SJSA1 (cell line): Measurements from ENCODE around the gene SLC2A6. TPM values are rescaled to one million over a fixed set of nuclear protein-coding genes. Genes with fewer than 3 reads are reported as not detected.

Source experiments
- DNase-seq, 2 experiments: peaks; one replicate each; pipeline ENCODE4 v3.0.0-alpha.2; 2015 to 2020; ENCODE audit warnings: low spot score in 2 of 2, low read depth in 1 of 2
- H3K27ac ChIP-seq: fragments of 250-450 bp; sonication (Bioruptor Pico); 2 replicates; pipeline ENCODE4 v1.5.1; 2020; ENCODE audit warnings: mild to moderate bottlenecking, moderate library complexity
- H3K27me3 ChIP-seq: fragments of 250-450 bp; sonication (Bioruptor Pico); replicated peaks from 2 replicates; pipeline ENCODE4 v1.5.1; 2020; ENCODE audit warnings: mild to moderate bottlenecking, moderate library complexity
- H3K36me3 ChIP-seq: fragments of 250-450 bp; sonication (Bioruptor Pico); 2 replicates; pipeline ENCODE4 v1.5.1; 2020; ENCODE audit warnings: mild to moderate bottlenecking
- H3K4me1 ChIP-seq: fragments of 250-450 bp; sonication (Bioruptor Pico); replicated peaks from 2 replicates; pipeline ENCODE4 v1.6.1; 2021; ENCODE audit warnings: mild to moderate bottlenecking
- H3K4me3 ChIP-seq: fragments of 250-450 bp; sonication (Bioruptor Pico); 2 replicates; pipeline ENCODE4 v1.5.1; 2020; ENCODE audit warnings: mild to moderate bottlenecking
- H3K9me3 ChIP-seq: fragments of 250-450 bp; sonication (Bioruptor Pico); replicated peaks from 2 replicates; pipeline ENCODE4 v1.5.1; 2020; ENCODE audit warnings: mild to moderate bottlenecking
- total RNA-seq: library from RNA; depleted of rRNA; stranded (reverse); fragments of >200 nt; shearing (Covaris generic); gene quantifications from 2 replicates; pipeline ENCODE4 v1.2.3, GENCODE V29; 2014

SLC2A6 gene
- total RNA-seq, 1 experiment from 2014 or later = 22.6 TPM

DNA sequence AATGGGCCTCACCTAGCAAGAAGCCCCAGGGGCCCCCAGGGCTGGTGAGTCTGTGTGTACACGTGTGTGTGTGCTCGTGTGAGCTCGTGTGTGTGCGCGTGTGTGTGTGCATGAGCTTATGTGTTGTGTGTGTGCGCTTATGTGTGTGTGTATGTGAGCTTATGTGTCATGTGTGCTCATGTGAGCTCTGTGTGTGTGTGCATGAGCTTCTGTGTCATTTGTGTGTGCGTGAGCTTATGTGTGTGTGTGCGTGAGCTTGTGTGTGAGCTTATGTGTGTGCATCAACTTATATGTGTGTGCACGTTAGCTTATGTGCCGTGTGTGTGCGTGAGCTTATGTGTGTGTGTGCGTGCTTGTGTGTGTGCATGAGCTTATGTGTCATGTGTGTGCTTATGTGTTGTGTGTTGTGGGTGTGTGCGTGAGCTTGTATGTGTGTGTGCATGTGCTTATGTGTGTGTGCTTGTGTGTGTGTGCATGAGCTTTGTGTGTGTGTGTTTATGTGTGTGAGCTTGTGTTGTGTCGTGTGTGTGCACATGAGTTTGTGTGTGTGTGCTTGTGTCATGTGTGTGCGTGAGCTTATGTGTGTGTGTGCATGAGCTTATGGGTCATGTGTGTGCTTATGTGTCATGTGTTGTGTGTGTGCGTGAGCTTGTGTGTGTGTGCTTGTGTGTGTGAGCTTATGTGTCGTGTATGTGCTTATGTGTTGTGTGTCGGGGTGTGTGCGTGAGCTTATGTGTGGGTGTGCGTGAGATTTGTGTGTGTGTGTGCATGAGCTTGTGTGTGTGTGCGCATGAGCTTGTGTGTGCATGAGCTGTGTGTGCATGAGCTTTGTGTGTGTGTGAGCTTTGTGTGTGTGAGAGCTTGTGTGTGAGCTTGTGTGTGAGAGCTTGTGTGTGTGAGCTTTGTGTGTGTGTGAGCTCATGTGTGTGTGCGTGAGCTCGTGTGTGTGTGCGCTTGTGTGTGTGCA is 16.7 kb upstream of the SLC2A6 start:
- Histone ChIP-seq H3K9me3 (no peaks in the 10 kb centered on the region), H3K4me3 (no peak overlapping the region), H3K36me3 (no peaks in the 10 kb centered on the region), H3K4me1 (peaks cover 26% of the 10 kb centered on the region), H3K27ac (no peak overlapping the region), H3K27me3 (no peaks in the 10 kb centered on the region; the same call in 1 of the 2 replicates)
- no peak for DNase-seq

DNA sequence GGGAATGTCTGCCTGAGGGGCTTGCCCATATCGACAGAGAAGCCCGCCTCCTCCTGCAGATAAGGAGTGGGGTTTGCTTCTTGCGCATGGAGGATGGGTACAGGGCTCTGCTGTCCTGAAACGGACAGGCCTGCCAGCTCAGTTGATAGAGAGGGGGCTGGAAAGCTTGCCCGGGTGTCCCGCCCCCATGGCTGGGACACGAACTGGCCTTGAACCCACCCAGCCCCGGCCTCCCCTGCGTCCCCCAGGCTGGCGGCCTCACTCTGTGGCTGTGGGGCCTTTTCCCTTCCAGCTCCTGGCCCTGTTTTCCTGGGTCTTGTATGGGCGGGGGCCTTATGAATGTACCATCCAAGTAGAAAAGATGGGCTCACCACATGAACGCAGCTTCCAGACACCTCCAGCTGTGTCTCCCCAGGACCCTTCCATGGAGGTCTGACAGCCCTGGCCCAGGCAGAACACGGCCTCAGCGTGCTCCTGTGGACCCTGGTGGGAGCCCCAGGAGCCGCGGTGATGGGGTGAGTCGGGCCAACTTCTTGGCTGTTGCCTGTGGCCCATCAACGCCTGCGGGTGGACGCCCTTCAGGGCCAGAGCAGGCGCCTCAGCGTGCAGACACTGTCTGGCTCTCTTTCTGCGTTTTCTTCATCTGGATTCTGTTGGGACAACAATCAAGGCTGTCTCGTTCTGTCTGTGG is 15.9 kb upstream of the SLC2A6 start:
- no peaks in the 10 kb centered on the region for H3K9me3 ChIP-seq
- DNase-seq = no peak
- H3K27me3 ChIP-seq = no peaks in the 10 kb centered on the region; the same call in 1 of the 2 replicates
- no peaks in the 10 kb centered on the region for H3K36me3 ChIP-seq
- H3K27ac ChIP-seq = no peak overlapping the region
- H3K4me1 ChIP-seq = peaks cover 32% of the 10 kb centered on the region
- no peak overlapping the region for H3K4me3 ChIP-seq

- no peak overlapping the region for H3K27ac ChIP-seq
- no peaks in the 10 kb centered on the region for H3K36me3 ChIP-seq
- no peaks in the 10 kb centered on the region for H3K9me3 ChIP-seq
- H3K4me1 ChIP-seq = peaks cover 40% of the 10 kb centered on the region
- H3K4me3 ChIP-seq = no peak overlapping the region
- no peaks in the 10 kb centered on the region for H3K27me3 ChIP-seq
- DNase-seq = no peak
These were observed 15.1 kb upstream of the SLC2A6 start for GRCh38 chr9:133493845-133494540.

GRCh38 chr9:133493428-133493827 is 14.5 kb upstream of the SLC2A6 start:
- Histone ChIP-seq H3K4me3 (no peak overlapping the region), H3K4me1 (peaks cover 46% of the 10 kb centered on the region), H3K36me3 (no peaks in the 10 kb centered on the region), H3K27ac (no peak overlapping the region), H3K27me3 (no peaks in the 10 kb centered on the region), H3K9me3 (no peaks in the 10 kb centered on the region)
- no peak for DNase-seq

DNA sequence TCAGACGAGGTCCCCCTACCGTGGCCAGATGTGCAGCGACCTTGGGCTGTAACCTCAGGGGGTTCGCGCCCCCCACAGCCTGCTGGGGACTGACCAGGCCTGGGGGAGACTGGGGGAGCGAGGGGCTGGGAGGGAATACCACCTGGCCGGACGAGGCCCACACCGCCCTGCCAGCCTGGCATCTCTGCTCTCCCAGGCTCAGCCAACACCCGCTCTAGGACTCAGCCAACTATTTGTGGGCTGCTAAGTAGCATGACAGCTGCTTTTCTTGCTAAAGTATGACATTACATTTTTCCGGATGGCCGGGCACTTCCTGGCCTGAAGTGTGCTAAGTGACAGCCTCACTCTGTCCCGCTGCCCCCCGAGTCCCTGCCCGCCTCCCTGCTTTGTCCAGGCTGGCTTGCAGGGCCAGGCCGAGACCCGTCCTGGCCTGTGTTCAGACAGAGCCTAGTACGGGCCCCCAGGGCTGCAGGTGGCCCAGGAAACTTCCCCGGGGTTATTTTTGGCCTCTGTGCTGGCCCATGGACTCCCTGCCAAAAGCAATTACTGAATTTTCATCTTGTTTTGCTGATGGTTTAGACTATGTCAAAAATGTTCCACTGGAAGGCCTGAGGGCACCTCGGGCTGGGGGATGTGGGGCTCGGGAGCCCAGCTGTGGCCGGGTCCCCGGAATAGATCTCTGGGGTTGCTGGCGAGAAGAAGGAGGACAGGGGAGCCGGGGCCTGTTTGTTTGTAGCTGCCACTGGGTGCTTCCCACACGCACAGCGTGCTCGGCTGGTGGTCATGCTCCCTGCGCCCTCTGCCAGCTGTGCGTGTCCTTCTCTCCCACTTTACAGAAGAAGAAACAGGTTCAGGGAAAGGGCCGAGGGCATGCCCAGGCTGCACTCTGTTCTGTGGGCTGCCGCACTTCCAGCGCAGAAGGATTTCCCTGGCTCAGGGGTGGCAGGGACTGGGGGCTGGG is 13.4 kb upstream of the SLC2A6 start:
- Histone ChIP-seq H3K4me3 (no peak overlapping the region), H3K4me1 (peaks cover 48% of the 10 kb centered on the region), H3K27me3 (no peaks in the 10 kb centered on the region), H3K27ac (no peak overlapping the region), H3K9me3 (no peaks in the 10 kb centered on the region), H3K36me3 (no peaks in the 10 kb centered on the region)
- no peak for DNase-seq

GRCh38 chr9:133491656-133491925 is 12.7 kb upstream of the SLC2A6 start:
- no peaks in the 10 kb centered on the region for H3K27me3 ChIP-seq
- H3K36me3 ChIP-seq = no peaks in the 10 kb centered on the region
- H3K4me3 ChIP-seq = no peak overlapping the region
- H3K27ac ChIP-seq = no peak overlapping the region
- H3K9me3 ChIP-seq = no peaks in the 10 kb centered on the region
- H3K4me1 ChIP-seq = peaks cover 40% of the 10 kb centered on the region
- DNase-seq = no peak

- DNase-seq = no peak
- Histone ChIP-seq H3K9me3 (no peaks in the 10 kb centered on the region), H3K27ac (no peak overlapping the region), H3K4me1 (peaks cover 35% of the 10 kb centered on the region), H3K4me3 (no peak overlapping the region), H3K36me3 (no peaks in the 10 kb centered on the region), H3K27me3 (no peaks in the 10 kb centered on the region)
These were observed 12.2 kb upstream of the SLC2A6 start for GRCh38 chr9:133490865-133491655.

DNA sequence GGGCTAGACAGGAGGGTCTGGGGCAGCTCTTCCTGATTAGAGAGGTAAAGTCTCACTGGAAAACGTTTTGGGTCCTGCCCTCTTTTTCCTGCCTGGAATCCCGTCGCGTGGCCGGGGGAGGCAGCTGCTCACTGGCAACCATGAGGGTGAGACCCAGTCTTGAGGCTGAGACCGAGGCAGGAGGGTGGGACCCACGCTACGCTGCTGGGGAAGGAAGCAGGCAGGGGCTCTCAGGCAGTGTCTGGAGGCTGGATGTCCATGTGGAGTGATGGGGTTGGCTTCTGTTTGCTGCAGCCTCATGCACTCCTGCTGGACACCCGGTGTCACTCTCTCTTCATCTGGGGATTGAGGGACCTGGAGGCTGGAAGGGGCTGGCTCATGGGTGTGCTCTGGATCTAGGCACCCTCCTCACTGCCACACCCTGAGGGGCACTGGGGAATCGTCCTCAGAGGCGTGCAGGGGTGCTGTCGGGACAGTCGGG is 11.3 kb upstream of the SLC2A6 start:
- no peak overlapping the region for H3K4me3 ChIP-seq
- no peak for DNase-seq
- peaks cover 34% of the 10 kb centered on the region for H3K4me1 ChIP-seq
- H3K27me3 ChIP-seq = no peaks in the 10 kb centered on the region
- no peaks in the 10 kb centered on the region for H3K36me3 ChIP-seq
- no peaks in the 10 kb centered on the region for H3K9me3 ChIP-seq
- no peak overlapping the region for H3K27ac ChIP-seq

GRCh38 chr9:133489253-133490190 is 10.6 kb upstream of the SLC2A6 start:
- no peaks in the 10 kb centered on the region for H3K9me3 ChIP-seq
- H3K36me3 ChIP-seq = no peaks in the 10 kb centered on the region
- H3K27me3 ChIP-seq = no peaks in the 10 kb centered on the region
- peak; percentile 61 to 65 for DNase-seq
- H3K27ac ChIP-seq = no peak overlapping the region
- no peak overlapping the region for H3K4me3 ChIP-seq
- H3K4me1 ChIP-seq = peaks cover 34% of the 10 kb centered on the region

GRCh38 chr9:133488686-133489252 is 9.9 kb upstream of the SLC2A6 start:
- no peaks in the 10 kb centered on the region for H3K9me3 ChIP-seq
- no peak for DNase-seq
- no peak overlapping the region for H3K27ac ChIP-seq
- peaks cover 34% of the 10 kb centered on the region for H3K4me1 ChIP-seq
- H3K4me3 ChIP-seq = no peak overlapping the region
- H3K36me3 ChIP-seq = no peaks in the 10 kb centered on the region
- no peaks in the 10 kb centered on the region for H3K27me3 ChIP-seq

DNA sequence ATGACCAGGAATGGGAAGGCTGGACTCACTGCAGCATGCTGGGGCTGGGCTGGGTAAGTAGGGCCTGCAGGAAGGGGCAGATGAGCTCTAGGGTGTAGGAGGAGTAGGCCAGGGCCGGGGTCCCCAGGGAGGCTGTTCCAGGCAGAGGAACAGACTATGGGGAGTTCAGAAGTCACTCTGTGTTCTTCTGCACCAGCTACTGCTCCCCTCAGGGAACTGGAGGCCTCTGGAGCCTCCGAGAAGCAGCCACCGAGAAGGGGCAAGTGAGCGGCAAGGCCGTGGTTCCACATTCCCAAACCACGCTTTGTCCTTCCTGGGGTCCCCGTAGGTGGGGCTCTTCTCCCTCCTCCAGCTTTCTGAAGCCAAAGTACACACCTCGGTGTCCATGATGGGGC is 8.4 kb upstream of the SLC2A6 start:
- no peak for DNase-seq
- Histone ChIP-seq H3K27ac (no peak overlapping the region), H3K4me3 (no peak overlapping the region), H3K9me3 (no peaks in the 10 kb centered on the region), H3K36me3 (no peaks in the 10 kb centered on the region), H3K27me3 (no peaks in the 10 kb centered on the region), H3K4me1 (peaks cover 29% of the 10 kb centered on the region)
